GM18526 (cell line): Measurements from ENCODE around the gene SLC2A2.

ENCODE experiments used
- POLR2A ChIP-seq: IDR thresholded peaks from 3 replicates; pipeline ENCODE4 v1.6.1; 2011; ENCODE audit not compliant: insufficient read length; ENCODE audit errors: extremely low read depth

Gene SLC2A2

DNA sequence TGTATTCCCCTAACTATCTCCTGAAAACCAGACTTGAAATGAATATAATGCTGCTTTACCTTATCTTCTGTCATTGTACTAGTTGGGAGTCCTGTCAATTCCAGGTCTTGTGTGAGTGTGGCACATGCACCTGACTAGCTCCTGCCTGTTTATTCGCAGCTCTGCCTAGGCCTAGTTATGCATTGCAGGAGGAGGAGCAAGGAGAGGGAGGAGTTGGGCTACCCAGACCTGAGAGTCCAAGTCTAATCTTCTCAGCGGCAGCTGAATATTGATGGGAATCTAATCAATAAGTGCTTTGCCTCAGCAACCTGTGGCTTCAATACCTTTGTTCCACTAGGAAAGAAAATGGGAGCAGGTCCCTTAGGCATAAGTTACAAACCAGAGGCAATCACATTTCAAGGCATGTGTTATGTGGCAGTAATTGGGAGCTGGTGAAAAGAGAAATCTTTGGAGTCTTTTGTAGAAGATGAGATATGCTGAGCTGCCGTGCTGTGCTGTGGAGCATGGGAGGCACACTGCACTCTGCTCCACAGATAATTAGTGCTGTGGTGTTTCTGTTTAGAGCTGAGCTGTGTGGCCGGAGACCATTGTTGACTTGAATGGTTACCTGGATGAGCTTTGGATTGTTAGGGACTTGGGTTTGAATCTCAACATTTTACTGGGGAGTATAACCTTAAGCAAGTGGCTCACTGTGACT, at the start of gene SLC2A2:
SLC2A2 (minus strand) TSS at position 124 of the 697 bp plus-strand sequence; CDS start at position 74, 50 bp downstream.
- no peak for TF ChIP-seq POLR2A

DNA sequence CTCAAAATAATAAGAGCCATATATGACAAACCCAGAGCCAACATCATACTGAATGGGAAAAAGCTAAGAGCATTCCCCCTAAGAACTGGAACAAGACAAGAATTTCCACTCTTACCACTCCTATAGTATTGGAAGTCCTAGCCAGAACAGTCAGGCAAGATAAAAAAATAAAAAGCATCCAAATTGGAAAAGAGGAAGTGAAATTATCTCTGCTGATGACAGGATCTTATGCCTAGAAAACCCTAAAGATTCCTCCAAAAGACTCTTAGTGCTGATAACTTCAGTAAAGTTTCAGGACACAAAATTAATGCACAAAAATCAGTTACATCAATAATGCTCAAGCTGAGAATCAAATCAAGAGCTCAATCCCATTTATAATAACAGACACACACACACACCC, 45.9 kb upstream of the SLC2A2 start:
- TF ChIP-seq POLR2A: no peak

DNA sequence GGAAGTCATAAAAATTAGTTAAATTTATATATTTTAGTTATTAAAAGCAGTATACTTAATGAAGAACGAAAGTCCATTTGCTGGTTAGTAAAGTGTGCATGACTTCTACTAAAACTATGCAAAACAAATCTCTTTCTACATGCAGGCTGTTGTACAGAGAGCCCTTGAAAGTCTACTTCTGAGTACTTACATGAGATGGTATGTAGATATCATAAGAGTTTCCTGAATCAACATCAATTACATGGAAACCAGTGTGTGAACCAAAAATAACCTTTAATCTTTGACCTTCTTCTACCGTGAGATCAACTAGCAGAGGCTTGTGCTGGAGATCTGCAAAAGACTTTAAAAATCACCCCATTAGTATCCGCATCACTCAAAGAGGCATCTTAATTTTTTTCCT, 42.1 kb upstream of the SLC2A2 start:
- TF ChIP-seq POLR2A: no peak

DNA sequence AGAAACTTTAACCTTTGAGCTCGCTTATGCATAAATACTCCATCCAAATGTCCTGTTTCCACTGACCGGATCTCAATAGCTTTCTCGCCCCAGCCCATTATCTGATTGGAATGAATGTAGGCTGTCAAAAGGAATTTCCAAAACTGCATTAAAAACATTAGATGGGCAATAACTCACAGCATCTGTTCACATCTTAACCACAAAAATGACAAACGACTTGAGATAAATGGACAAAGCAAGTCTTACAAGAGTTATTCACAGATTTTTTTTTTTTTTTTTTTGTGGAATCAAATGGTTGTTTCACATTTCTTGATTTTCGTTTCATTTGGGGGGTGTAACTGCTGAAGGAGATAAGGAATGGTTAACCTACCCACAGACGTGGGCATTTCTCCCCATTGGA, 39.7 kb upstream of the SLC2A2 start:
- TF ChIP-seq POLR2A: no peak

DNA sequence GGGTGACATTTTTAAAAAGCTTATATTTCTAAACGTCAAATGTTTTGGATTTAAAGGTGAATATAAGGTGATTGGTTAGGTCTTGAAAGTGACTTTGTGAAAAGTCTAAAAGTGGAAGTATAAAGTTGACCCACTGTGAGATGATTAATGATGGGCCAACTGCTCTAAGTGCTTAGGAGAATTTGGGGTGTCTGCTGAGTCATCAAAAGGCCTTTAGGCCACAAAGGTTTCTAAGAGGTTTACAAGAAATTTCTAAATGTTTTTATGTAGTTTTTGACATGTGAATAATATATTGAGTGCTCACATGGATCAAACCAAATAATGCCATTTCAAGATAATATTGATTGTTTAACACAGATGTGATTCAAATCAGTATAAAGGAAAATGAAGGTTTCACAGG, 39.2 kb upstream of the SLC2A2 start:
- TF ChIP-seq POLR2A: no peak

DNA sequence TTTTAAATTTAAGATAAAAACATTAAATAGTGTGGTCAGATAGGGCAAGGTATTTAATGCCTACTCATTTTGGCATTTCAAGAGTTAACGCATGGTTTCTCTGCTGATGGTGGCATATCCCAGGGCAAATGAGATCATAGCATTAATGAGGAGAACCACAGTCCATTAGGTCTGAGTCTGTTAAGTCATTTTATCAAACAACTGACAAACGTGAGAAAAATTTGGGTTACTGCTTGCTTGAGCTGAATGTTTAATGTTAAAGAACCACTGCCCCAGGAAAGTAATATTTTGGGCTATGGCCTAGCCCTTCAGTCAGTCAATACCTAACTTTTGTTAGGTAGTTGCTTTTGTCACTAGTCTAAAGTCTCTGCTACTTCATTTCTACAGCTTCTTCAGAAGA, 37.9 kb upstream of the SLC2A2 start:
- TF ChIP-seq POLR2A: no peak

DNA sequence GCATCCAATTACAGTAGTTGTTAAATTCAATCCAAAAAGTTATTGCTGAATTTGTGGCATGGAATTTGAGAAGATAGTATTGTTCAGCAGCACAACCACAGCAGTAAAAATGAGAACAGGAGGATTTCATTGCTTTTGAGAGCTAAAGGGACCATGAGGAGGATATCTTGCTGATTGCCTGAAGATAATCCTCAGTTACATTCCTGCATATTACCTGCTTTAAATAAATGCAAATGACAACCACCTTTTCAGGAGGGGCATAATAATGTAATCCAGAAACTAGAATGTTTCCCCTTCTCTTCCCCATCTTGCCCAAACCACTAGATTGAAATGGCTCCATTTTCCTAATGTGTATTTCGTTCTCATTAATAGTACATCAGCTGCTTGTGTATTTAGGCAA, 35.2 kb upstream of the SLC2A2 start:
- no peak for TF ChIP-seq POLR2A

DNA sequence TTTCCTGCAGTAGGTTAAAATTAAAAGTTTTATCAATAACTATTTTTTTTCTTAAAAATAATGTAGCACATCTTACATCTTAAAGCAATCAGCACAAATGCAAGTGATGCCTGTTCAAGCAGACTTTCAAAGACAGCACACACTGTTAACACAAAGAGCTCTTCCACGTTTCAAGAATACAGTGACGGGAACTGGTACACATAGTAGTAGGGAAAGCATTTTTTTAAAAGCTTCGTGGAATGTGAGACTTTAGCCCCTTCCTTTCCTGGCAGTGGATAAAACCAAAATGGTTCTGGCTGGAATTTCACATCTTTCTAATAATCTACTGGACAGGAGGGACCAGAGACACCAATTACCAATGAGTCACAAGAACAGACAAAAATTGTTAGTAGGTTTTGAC, 33.5 kb upstream of the SLC2A2 start:
- no peak for TF ChIP-seq POLR2A

DNA sequence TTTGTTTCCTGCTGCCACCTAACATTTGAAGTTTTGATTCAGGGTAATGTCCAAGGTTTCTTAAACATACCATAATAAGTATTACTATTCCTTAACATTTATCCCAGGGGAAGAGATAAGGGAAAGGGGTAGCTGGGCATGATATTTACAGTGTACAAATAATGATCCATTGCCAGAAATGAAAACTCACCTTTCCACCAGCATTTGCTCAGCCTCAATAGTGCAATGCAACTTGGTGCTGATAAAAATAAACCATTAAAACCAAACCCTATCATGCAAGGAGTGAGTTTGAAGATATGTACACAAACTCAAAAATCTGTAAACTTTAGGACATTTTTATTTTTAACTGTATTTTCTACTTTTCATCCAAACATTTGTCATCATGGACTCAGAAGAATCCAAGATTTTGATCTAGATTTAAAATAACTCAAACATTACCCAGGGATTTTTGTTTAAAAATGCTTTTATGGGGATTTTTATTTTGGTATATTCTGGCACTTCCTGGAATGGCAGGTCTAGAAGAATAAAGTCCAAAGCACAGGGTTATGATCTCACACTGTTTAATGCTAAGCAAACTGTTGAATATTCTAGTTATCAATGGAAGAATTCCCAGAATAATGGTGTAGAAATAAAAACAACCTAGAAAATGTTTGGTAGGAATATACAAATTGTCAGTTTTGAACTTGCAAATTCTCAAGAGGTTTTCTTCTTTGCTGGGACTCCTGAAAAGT, 32.5 kb upstream of the SLC2A2 start:
- no peak for TF ChIP-seq POLR2A

DNA sequence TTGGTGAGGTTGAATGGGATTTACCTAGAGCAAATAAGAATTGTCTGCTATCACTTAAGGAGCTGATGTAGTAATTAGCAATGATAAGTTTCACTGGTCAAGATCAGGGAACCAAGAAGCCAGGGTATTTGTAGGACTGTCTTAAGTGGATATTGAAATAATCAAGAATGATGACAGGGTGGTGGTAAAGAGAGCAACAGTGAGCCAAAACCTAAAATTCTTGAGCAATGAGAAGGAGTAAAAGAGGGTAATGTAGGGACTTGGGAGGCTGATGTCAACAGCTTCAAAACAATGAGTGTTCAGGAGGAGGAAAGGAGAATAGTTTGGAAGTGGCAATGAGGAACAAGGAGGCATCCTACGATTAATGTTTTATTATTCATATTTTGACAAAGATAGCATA, 31.5 kb upstream of the SLC2A2 start:
- no peak for TF ChIP-seq POLR2A

DNA sequence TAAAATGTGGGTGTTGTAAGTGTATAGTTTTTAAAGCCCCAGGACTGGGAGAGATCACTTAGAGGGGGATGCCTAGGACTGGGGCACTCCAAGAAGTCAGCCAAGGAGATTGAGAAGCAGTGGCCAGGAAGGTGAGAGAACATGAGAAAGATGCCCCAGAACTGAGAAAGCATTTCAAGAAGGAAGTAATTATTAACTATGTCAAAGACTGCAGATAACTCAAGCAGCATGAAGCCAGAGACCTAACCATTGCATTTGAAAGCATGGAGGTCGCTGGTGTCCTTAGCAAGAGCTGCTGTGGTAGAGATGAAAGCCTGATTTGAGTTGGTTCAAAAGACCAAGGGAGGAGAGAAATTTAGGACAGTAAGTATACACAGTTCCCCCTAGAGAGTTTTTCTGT, 30.6 kb upstream of the SLC2A2 start:
- TF ChIP-seq POLR2A: no peak

DNA sequence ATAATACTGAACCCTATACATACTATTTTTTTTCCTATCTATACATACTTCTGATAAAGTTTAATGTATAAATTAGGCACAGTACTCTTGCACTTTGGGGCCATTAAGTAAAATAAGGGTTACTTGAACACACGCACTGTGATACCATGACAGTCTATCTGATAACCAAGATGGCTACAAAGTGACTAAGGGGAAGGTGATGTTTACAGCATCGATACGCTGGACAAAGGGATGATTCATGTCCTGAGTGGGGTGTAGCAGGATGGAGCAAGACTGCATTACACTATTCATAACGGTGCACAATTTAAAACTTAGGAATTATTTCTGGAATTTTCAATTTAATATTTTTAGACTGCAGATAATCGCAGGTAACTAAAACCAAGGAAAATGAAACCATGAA, 30.0 kb upstream of the SLC2A2 start:
- no peak for TF ChIP-seq POLR2A

DNA sequence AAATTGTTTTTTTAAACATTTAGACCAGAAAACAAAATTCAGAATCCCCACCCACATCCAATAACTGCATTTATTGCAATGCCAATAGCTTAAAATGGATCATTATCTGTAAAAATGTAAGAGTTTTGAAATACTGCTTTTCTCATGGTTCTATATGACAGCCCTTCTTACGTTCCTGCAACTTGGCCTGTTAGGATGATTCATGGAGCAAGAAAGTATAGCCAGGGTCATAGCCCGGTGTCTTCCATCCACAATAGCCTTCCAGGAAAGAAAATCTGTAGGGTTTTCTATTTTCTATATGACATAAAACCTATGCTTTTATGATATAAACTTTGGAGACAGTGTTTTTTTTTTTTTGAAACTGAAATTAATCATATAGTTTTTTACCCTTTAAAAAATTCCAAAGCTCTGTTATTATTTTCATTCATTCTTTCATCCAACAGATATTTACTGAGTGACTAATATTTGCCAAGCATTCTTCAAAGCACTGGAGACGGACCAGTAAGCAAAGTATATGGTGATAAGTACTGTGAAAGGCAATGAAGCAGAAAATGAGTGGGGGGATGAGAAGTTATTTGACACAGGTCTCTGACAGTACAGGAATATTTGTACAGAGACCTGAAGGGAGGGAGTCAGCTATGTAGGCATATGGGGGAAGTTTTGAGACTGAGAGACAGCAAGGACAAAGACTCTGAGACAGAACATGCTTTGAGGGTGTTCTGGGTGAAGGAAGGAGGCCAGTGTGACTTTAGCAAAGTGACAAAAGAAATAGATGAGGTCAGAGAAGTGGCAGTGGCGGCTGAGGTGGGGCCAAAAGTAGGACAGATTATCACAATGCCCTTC, 29.0 kb upstream of the SLC2A2 start:
- TF ChIP-seq POLR2A: no peak

DNA sequence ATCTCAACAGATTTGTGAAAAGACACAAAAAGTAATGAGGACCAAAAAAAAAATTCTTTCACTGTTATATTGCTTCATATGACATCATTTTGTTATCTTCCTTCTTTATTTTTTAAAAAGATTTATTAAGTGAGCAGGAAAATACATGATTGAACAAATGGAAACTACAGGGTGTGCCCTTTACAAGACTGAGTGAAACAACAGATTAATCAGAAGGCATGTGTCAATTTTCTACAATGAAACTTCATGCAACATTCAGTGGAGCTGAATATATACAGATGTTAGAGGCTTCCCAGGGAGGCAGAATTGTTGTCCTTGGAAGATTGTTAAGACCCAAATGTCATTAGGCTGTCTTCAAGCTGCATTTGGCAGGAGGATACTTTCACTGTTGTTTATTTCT, 28.4 kb upstream of the SLC2A2 start:
- no peak for TF ChIP-seq POLR2A

DNA sequence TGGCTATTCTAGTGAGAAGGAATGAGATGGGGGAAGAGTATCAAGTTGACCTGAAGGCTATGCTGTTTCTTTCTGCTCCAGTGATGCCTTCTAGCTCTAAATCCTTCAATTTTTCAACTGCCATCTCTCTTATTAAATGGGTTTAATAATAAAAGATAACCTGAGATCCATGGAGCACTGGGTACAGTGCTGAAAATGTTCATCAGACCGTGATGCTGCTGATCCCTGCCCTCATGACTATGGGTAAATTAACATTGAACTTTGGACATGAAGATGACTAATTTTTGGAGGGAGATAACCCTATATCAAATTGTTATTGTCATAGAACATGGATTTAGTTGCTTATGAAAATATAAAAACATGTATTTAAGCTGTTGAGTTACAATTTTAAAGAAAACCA, 27.7 kb upstream of the SLC2A2 start:
- TF ChIP-seq POLR2A: no peak
